CD4-positive, alpha-beta T cell treated with Interleukin-15 for 4 hours (primary cell): ENCODE data around the gene KRT1.
A peak's percentile ranks its signal among the peaks of the same experiment; 100 is the strongest.

Source experiments
- DNase-seq: peaks from one replicate; pipeline ENCODE4 v3.0.0-alpha.2; 2020; ENCODE audit warnings: low spot score

The KRT1 gene

GRCh38 chr12:52660934-52661499 is 19.2 kb downstream of the KRT1 start:
- DNase-seq, result no peak

- no peak for DNase-seq
Observed at GRCh38 chr12:52659951-52660350, 20.3 kb downstream of the KRT1 start.

- no peak for DNase-seq
Observed at GRCh38 chr12:52659395-52659794, 20.8 kb downstream of the KRT1 start.

- no peak for DNase-seq
Observed at GRCh38 chr12:52658196-52658595, 22.0 kb downstream of the KRT1 start.

GRCh38 chr12:52657250-52657902 is 22.8 kb downstream of the KRT1 start:
- no peak for DNase-seq

- DNase-seq, result no peak
Observed at GRCh38 chr12:52656616-52657015, 23.6 kb downstream of the KRT1 start.

- DNase-seq, result no peak
Observed at GRCh38 chr12:52655720-52656124, 24.5 kb downstream of the KRT1 start.

GRCh38 chr12:52655251-52655650 is 25.0 kb downstream of the KRT1 start:
- DNase-seq, result no peak

GRCh38 chr12:52651726-52652261 is 28.4 kb downstream of the KRT1 start, which contains the start of gene KRT2:
Gene KRT2, minus strand, starts transcription at chr12:52652211. Its CDS starts 69 bp downstream, at chr12:52652142.
- DNase-seq, result no peak

- no peak for DNase-seq
Observed at GRCh38 chr12:52650520-52651081, 29.6 kb downstream of the KRT1 start.

- DNase-seq, result no peak
Observed at GRCh38 chr12:52649066-52649465, 31.1 kb downstream of the KRT1 start.

GRCh38 chr12:52648012-52648550 is 32.1 kb downstream of the KRT1 start:
- no peak for DNase-seq

- DNase-seq, result no peak
Observed at GRCh38 chr12:52647601-52648000, 32.6 kb downstream of the KRT1 start.

- DNase-seq, result no peak
Observed at GRCh38 chr12:52646613-52647012, 33.6 kb downstream of the KRT1 start.

- no peak for DNase-seq
Observed at GRCh38 chr12:52645982-52646381, 34.2 kb downstream of the KRT1 start.

GRCh38 chr12:52645120-52645761 is 35.0 kb downstream of the KRT1 start:
- peak; percentile 40 for DNase-seq

GRCh38 chr12:52644078-52644415 is 36.2 kb downstream of the KRT1 start:
- no peak for DNase-seq

GRCh38 chr12:52643233-52644077 is 36.8 kb downstream of the KRT1 start:
- no peak for DNase-seq

- no peak for DNase-seq
Observed at GRCh38 chr12:52641468-52641867, 38.7 kb downstream of the KRT1 start.

- DNase-seq, result no peak
Observed at GRCh38 chr12:52637299-52637698, 42.9 kb downstream of the KRT1 start.

GRCh38 chr12:52636592-52637258 is 43.5 kb downstream of the KRT1 start:
- DNase-seq, result no peak
